ENCODE data around the gene ABCA1.
A peak's percentile ranks its signal among the peaks of the same experiment; 100 is the strongest.
"Not testable (repeated sequence)": the region's sequence is repeated elsewhere in the genome, so short reads cannot be mapped to it uniquely, and the experiment has no call there.

The ABCA1 gene

DNA sequence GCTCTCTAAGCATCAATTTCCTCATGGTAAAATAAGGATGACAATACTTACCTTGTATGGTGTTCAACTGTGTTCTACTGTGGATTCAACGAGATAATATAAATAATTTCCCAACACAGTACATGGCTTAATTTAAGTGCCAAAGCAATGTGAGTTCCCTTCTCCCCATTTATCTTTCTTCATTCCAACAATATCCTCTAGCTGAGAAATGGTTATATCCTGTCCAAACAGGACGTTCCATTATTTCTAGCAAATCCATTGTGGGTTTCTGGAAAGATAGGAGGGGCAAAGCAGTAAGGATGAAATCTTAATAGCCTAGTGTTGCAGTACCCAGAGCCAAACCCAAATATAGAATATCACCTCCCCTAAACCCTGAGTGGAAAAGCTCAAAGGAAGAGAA lies 22.0 kb downstream of the ABCA1 start:
- DNase-seq = no peak

DNA sequence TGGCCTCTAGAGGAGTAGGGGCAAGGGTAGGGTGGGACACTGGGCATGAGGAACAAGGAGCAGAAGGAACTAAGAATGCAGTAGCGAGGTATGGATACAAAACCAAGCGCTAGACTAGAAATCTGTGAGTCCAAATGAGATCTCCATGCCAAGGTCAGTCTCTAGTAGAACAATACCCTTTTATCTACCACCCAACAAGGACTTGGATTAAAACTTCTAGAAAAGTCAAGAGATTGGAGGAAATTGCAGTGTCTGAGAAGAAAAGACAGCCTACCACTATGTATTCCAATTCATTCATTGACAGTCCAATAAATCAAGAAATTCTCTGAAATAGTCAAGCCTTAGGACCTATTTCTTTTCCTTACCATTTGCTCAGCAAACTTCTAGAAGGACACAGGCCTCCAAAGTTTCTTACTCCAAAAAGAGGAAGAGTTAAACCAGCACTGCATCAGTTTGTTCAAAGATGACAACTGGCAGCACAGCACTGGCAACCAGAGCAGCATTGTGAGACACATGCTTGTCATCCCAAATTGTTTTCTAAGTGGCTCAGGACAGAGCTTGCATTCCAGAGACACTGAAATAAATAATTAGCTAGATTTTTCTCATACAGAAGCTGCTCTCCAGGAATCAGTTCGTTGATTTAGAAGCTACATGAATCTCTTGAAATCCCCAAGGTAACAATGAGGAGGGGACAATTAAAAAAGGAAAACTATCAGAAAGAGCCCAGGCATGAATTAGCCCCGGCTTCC lies 22.6 kb downstream of the ABCA1 start:
- peak; percentile 36 for DNase-seq

DNA sequence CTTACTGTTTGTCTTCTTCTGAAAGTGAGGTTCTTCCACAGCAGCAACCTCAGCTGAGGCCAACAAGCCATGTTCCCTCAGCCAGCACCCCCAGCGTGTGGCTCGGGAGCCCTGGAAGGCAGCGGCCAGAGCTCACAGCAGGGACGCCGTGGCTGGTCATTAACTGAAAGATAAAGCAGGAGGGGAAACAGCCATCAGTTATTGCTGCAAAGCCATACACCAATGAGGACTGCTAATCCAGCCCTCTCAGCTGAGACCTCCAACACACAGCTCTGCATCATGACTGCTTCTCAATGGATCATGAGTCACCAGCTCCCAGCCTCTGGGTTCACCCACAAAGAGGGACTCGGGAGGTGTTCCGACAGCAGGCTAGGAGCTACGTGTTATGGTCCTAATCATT lies 24.3 kb downstream of the ABCA1 start:
- DNase-seq = peak; percentile 69

DNA sequence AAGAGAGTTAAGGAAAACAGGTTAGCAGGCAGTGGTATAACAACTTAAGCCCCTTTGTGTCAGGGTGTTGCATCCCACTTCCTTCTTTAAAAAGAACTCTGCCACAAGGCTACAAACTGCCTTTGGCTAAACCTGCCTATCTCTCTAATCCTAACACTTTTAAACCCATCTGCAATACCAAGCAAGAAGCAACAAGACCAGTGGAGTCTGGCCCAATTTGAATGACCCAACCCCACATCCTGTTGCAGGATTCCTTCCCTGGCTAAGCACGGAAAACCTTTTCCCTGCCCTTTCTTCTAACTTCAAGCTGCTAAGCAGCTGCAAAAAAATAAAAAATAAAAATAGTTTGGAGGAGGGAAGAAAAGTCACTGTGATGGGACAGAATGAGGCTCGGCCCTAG lies 27.1 kb downstream of the ABCA1 start:
- DNase-seq = no peak

DNA sequence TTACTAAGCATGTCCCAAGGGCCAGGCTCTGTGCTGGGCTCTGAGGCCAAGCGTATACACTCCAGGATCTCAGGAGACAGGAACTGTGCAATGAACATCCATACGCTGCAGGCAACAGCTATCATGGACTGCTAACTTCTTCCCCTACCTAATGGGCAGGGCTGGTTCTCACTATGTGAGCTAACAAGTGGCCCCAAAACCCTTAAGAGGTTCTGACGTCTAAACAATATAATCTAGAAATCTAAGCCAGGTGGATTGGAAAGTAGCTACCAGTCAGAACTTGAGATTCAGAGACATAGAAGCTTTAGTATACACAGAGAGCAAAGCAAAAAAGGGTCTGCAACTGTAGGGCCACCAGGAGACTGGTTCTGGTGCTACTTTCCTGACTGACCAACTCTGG lies 27.6 kb downstream of the ABCA1 start:
- no peak for DNase-seq

DNA sequence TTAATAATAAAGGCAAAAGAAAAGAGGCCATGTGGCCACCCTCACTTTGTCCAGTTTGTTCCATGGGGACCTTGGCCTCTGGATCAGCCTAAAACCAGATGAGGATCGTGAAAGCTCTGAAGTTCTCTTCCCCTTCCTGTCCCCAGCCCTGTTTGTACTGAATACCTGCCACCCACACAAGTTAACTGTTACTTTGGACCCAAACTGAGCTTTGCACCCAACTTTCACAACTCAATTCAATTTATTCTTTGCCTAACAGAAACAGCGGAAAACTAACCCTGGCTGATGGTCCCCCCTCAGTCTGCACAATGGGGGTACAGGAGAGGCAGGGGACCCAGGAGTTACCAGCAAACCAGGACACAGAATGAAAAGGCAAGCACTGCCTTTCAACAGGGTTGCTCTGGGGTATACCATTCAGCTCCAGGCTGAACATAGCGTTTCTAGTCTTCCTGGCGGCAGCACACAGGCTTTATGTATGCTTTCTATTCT lies 28.2 kb downstream of the ABCA1 start:
- DNase-seq = no peak

DNA sequence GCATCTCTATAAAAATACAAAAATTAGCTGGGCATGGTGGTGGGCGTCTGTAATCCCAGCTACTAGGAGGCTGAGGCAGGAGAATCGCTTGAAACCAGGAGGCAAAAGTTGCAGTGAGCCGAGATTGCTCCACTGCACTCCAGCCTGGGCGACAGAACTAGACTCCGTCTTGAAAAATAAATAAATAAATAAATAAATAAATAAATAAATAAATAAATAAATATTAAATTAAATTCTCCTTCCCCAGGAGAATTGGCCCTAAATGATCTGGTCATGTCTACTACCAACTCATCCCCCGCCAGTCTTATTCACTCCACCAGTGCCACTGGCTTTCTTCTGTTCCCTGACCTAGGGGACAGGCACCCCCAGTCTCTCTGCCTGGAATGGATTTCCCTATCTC lies 29.6 kb downstream of the ABCA1 start:
- DNase-seq = not testable (repeated sequence)

DNA sequence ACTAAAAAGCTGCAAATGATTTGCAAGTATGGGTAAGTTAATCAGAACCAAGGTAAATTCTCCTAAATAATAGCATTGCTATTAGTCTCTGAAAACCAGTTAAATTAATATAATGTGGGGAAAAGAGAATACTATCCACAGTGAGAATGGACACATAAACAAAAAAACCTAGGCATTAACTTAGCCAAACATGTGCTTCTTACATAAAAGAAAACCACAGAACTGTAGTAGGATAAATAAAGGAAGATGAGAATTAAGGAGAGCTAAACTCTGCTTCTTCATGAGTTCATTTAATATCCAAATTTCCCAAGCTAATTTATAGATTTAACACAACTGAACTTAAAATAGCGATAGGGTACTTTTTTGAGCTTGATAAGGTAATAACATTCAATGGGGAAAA lies 31.8 kb downstream of the ABCA1 start:
- DNase-seq = no peak

DNA sequence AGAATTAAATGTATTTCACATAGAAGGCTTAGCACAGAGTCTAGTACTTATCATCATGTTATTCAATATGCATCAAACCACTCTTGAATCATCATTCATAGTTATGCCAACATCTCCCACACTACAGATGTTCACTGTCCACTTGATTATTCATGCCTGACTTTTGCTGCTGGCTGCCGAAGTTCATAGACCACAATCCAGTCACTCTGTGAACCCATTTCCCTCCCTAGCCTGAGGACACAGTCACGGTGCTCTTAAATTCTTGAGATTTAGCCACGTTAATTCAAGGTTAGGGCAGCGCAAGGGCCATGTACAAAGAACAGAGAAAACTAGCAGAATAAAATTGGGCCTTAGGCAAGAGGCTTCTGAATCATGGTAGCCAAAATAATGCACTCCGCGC lies 32.4 kb downstream of the ABCA1 start:
- peak; percentile 27 for DNase-seq

DNA sequence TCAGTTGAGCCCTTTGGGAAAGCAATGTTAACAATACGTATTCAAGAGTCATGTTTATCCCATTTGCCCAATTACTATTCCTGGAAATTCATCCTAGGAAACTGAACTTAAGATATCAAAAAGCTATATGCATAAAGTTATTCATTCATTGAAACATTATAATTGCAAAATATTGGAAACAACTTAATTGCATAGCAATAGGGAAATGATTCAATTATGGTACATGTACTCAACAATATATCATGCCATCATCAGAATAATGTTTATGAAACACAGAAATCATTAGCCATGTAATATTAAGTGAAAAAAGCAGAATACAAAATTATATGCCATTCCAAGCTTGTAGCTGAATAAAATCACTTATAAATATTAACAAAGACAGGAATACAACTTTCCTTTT lies 35.3 kb downstream of the ABCA1 start:
- DNase-seq = no peak

DNA sequence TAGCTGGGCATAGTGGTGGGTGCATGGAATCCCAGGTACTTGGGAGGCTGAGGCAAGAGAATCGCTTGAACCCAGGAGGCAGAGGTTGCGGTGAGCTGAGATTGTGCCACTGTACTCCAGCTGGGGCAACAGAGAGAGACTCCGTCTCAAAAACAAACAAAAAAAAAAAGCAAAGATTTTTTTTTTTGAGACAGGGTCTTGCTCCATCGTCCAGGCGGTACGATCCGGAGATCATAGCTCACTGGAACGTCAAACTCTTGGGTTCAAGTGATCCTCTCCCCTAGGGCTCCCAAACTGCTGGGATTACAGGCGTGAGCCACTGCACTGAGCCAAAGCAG lies 37.6 kb downstream of the ABCA1 start:
- DNase-seq = no peak

DNA sequence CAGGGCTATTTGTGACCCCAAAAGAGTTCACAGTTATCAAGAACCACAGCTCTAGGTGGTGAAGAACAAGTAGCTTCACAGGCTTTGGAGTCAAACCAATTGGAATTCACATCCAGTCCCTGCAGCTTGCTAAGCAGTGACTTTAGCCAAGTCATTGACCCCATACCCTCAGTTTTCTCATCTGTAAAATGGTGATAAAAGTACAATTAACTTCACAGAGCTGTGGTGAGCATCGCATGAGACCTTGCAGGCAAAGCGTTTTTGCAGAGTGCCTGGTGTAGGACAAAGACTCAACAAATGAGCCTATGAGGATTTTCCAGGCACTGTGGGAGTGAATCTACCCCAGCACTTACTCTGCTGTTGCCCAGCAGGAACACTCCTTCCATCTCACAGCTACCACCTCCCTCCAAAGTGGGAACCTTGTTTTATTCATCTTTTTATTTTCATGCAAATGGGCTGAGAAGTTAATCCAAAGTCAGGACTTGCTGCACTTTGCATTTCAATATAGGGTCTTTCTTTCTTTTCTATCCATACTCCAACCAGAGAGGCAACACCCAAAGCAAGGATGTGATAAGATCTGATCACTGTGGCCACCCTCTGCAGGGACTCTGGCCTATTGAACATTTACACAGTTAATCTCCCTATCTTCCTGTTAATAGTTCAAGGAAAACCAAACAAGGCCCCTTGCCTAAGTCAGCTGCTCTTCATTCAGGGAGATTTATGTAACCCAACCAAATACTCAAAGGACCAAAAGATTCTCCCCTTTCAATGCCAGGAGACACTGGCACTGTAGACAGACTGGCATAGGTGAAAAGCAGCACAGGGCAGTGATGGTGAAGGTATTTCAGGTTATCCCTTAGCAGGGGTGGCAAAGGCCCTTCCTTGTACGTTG lies 41.9 kb downstream of the ABCA1 start:
- no peak for DNase-seq

DNA sequence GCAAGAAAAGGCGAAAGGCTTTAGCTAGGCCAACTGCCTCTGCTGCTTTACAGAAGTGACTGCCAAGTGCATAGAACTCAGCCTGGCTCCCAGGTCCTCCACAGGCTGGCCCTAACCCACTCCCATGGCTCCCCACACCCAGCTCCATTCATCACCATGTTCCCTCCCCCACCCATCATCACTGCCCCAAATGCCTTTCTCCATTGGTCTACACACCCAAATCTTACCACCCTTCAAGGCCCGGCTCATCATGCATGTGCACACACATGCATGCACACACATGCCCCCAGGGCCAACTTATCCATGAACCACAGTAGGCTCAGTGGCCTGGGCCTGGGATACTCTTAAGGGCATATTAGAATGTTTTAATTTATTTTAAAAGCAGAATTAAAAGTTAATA lies 44.8 kb downstream of the ABCA1 start:
- DNase-seq = no peak

DNA sequence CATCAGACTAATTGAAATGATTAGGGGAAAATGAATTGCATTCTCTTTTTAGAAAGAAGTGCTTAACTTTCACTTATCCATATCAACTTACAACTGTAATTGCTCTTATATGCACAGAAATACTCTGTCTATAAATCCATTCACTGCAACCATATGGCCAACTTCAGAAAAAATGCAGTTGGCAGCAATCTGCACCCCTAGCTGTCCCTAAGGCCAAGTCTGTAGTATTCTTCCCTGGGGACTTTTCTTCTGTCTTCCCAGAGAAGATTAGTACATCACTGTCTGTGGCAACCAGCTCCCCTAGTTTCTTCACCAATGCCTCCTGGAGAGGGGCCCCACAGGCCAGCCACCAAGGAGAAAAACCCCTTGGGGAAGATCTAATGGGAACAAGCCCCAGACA lies 45.4 kb downstream of the ABCA1 start:
- DNase-seq = no peak

DNA sequence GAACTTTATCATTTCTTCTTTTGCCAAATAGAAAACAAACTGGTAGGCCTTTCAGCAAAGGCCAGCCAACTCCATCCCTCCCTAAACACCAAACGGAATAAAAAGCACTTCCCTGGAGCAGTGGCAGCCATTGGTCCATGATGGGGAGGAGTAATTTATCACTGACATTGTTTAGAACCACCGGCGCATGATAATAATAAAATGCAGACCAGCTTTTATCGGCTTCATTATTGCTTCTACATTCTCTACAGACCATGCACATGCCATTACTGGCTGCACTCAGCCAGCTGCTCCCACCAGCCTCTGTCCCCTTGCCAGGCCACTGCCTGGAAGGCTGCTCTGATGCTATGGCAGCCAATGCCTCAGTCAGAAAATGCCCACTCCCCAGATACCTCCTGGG lies 45.9 kb downstream of the ABCA1 start:
- DNase-seq = no peak

DNA sequence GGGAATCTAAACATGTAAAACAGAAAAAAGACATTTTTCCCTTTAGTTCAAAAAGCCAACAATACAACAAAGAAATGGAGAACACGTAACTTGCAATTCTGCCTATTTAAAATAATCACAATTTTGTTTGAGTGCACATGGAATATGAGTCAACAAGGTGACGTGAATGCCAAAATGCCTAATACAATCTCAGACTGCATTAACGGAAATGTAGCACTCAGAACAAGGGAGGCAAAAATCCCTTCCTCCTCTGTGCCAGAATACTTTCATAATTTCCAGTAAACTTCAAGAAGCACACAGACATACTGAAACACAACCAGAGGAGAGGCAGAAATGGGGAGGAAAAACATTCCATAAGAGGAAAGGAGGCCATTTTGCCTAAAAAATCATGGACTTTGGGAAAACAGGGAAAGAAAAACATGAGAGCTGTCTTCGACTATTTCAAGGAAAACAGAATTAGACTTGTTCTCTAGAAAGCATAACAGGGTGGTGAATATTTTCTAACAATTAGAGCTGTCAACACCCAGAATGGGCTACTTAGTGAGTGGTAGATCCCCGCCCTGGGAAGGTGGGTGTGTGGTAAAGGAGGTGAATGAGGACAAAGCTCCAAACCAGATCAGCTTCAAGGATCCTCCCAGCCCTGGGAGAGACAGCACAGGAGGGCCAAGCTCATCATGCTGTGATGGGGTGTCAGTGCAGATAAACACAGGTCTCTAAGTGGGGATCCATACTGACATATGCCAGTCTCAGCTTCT lies 48.2 kb downstream of the ABCA1 start:
- DNase-seq = peak; percentile 12

DNA sequence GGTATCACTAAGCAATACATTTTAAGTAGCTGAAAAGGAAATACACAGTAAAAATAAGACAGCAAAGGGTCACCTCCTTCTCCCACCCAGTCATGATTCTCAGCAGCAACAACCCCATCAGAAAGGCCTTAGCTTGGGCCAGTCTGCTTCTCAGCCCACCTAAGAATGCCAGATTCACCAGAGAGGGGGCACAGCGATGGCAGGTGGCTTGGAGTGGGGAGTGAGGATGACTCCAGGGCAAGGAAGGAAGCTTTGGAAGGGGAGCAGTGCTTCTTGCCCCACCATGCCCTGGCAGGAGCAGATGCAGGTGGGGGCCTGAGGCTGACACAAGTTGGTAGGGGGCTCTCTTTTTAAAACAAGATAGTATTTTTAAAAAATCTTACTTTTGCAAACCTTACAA lies 51.4 kb downstream of the ABCA1 start:
- DNase-seq = no peak

DNA sequence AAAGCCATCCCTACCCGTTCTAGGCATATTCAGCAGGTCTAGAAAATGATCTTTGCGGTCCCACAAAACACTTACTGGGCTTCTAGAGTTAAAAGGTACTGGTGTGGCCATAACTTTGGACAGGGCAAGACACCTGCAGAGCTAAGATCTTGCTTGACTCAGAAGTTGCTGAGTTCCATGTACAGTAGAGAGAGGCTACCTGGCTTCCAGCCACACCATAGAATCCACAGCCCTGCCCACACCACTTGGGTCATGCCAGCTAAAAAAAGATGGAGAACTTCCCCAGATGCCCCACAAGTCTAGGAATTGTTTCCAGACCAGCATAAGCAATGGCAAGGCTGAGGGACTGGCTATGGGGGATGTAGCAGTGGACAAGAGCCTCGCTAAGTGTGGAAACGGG lies 52.1 kb downstream of the ABCA1 start:
- no peak for DNase-seq

DNA sequence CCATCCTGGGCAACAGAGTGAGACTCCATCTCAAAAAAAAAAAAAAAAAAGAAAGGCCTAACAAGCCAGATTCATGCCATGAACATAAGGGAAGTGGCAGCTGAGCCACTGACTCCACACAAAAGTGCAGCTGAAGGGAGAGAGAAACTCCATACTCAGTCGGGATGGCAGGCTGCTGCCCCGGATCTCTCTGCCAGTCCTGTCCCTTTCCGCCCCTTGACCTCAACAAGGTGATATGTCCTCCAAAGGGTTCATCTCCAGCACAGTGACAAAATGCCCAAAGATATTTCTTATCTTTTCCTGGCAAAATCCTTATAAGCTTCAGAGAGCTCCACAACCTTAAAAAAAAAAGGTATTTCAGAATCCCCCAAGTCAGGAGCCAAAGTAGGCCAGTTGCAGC lies 52.6 kb downstream of the ABCA1 start:
- DNase-seq = no peak

DNA sequence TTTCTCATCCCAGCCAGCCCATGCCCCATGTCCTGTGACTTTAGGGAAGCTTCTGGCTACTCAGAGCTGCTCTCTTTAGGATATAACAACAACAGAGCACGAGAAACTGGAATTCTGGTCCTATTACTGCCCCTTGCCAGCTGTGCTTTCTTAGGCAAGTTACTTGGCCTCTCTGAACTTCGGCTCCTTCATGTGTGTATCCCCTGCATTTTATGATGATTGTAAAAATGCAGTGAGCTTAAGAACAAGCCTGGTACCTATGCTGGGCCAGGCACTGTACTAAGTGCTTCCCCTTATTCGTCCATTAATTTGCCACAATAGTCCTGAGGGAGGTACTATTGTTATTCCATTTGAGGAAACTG lies 54.5 kb downstream of the ABCA1 start:
- DNase-seq = no peak

DNA sequence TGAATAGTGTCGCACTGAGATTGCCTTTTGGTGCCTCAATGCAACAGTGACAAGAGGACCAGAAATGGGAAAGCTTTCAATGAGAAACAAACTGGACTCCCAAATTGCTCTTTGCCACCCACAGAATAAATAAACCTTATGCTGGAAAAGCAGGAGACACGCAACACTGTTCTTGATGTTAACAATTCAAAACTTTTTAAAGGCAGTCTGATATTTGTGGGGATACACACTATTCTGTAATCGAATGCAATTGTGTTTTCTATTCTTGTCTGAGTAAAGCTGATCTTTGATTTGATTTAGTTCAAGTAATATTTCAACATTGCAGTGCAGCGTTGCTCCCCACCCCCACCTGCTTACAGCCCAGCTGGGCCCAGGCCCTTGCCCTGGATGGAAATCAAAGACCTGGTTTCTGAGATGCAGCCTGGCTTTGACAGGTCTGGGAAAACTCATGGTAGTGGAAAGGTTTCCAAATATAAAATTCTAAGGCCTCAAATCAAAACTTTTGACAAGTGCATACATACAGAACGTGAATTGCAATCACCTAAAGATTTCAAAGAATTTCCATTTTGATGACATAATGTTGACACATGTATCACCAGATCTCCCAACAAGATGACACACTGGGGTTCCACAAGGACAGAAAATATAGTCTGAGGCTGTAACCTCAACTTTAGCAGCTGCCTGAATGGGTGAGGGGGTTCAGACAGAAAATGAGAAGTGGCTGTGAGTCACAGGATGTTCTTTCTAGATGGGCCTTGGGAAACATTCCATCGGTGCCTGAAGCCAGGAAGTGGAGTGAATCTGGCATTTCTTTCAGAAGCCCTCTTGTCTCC lies 55.1 kb downstream of the ABCA1 start:
- peak; percentile 94 for DNase-seq

DNA sequence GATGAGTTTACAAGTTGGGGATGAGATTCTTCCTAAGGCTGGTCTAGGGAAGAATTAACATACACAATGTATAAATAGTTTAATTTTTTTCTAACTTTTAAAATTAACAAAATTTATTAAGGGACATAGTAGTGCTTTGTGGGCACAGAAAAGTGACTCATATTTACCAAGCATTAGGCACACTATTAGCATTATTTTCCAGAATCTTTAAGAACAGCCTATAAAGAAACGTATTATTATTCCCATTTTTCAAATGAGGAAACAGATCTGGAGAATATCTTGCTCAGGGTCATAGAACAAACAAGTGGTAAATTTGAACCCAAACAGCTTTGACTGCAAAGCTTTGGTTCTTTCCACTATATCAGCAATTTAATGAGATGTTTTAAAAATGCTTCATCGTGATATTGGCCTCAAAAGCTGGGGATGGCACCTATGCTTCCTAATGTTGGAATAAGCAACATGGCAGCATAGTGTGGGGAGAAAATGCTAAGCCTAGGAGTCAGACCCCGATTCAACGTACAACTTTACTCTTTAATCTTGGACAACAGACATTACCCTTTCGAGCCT lies 55.9 kb downstream of the ABCA1 start:
- no peak for DNase-seq
